Mesendoderm (in vitro differentiated cells): ENCODE results near the gene ZNF526. TPM values are rescaled to one million over a fixed set of nuclear protein-coding genes. Genes with fewer than 3 reads are reported as not detected.

Experiments used
- DNase-seq: peaks from one replicate; pipeline ENCODE4 v3.0.0; 2013
- H2AK5ac ChIP-seq: 2 replicates; pipeline ENCODE4 v1.6.1; 2013; ENCODE audit warnings: low read length, inconsistent platforms
- H2BK120ac ChIP-seq: 2 replicates; pipeline ENCODE4 v1.6.1; 2013; ENCODE audit warnings: low read depth, mild to moderate bottlenecking, low read length, moderate library complexity, mixed read lengths
- H2BK15ac ChIP-seq: replicated peaks from 2 replicates; pipeline ENCODE4 v1.6.1; 2013; ENCODE audit warnings: low read depth, mild to moderate bottlenecking, moderate library complexity
- H2BK5ac ChIP-seq: 2 replicates; pipeline ENCODE4 v1.6.1; 2013; ENCODE audit warnings: low read length, inconsistent platforms
- H3K18ac ChIP-seq: 2 replicates; pipeline ENCODE4 v1.6.1; 2013; ENCODE audit warnings: mild to moderate bottlenecking, low read length, mixed read lengths
- H3K23ac ChIP-seq: one replicate; pipeline ENCODE4 v1.6.1; 2013; ENCODE audit warnings: low read length
- H3K27ac ChIP-seq: 2 replicates; pipeline ENCODE4 v1.5.1; 2013; ENCODE audit warnings: low read depth, mild to moderate bottlenecking, inconsistent platforms, low read length, moderate library complexity
- H3K27me3 ChIP-seq: 2 replicates; pipeline ENCODE4 v1.6.1; 2013; ENCODE audit warnings: low read length, control low read depth, mild to moderate bottlenecking, inconsistent platforms; ENCODE audit not compliant: insufficient read depth, poor library complexity
- H3K36me3 ChIP-seq: 2 replicates; pipeline ENCODE4 v1.6.1; 2013; ENCODE audit warnings: low read length, inconsistent platforms; ENCODE audit not compliant: control insufficient read depth, insufficient read depth
- H3K4ac ChIP-seq: one replicate; pipeline ENCODE4 v1.6.1; 2013; ENCODE audit warnings: low read depth, mild to moderate bottlenecking, low read length, moderate library complexity
- H3K4me1 ChIP-seq: 2 replicates; pipeline ENCODE4 v1.6.1; 2013; ENCODE audit warnings: low read depth, low read length, inconsistent platforms; ENCODE audit not compliant: control insufficient read depth
- H3K4me2 ChIP-seq: 2 replicates; pipeline ENCODE4 v1.6.1; 2013; ENCODE audit warnings: low read length
- H3K4me3 ChIP-seq: 2 replicates; pipeline ENCODE4 v1.5.1; 2013; ENCODE audit warnings: mild to moderate bottlenecking, low read length
- H3K56ac ChIP-seq: one replicate; pipeline ENCODE4 v1.6.1; 2013; ENCODE audit warnings: low read length
- H3K79me1 ChIP-seq: 2 replicates; pipeline ENCODE4 v1.6.1; 2013; ENCODE audit warnings: low read length, inconsistent platforms
- H3K79me2 ChIP-seq: 2 replicates; pipeline ENCODE4 v1.6.1; 2013; ENCODE audit warnings: mild to moderate bottlenecking, low read length; ENCODE audit not compliant: control insufficient read depth, insufficient read depth
- H3K9ac ChIP-seq: 2 replicates; pipeline ENCODE4 v1.6.1; 2013; ENCODE audit warnings: low read length, inconsistent platforms
- H4K5ac ChIP-seq: one replicate; pipeline ENCODE4 v1.6.1; 2013; ENCODE audit warnings: low read length
- H4K8ac ChIP-seq: one replicate; pipeline ENCODE4 v1.6.1; 2013; ENCODE audit warnings: low read depth, mild to moderate bottlenecking, control low read depth, low read length, moderate library complexity
- WGBS: extraction: QIAGEN DNeasy Blood & Tissue Kit; methylation state at CpG from one replicate; pipeline ENCODE4 v1.1.7; 2013; ENCODE audit warnings: low lambda C conversion rate, missing lambda C conversion rate; ENCODE audit not compliant: insufficient coverage; ENCODE audit errors: extremely low coverage; 5-methylcytosine and 5-hydroxymethylcytosine counted together
- polyA plus RNA-seq, 2 experiments: library from polyadenylated mRNA; stranded (reverse); fragments of 200-250 nt; gene quantifications; one replicate each; pipeline ENCODE4 v1.2.3, GENCODE V29; 2013

The ZNF526 gene
- 5.9 TPM for polyA plus RNA-seq (2013, experiment 1 of 2)
- 6.1 TPM for polyA plus RNA-seq (2013, experiment 2 of 2)

- H3K4me1 ChIP-seq = peaks cover 2% of the 10 kb centered on the region
- H2AK5ac ChIP-seq = peak within 1 kb of the TSS; percentile 92
- peak within 1 kb of the TSS; percentile 95 for H3K56ac ChIP-seq
- no peak within 1 kb of the TSS for H2BK120ac ChIP-seq
- peak within 1 kb of the TSS; percentile 97 for H3K9ac ChIP-seq
- DNase-seq = peak; percentile 99
- peak within 1 kb of the TSS; percentile 72 for H3K4ac ChIP-seq
- H3K4me2 ChIP-seq = peak within 1 kb of the TSS; percentile 67
- peak within 1 kb of the TSS; percentile 79 for H3K27ac ChIP-seq
- H3K79me1 ChIP-seq = peaks cover 26% of the 10 kb centered on the region
- H3K27me3 ChIP-seq = no peaks in the 10 kb centered on the region
- no peak within 1 kb of the TSS for H3K23ac ChIP-seq
- peak within 1 kb of the TSS; percentile 90 for H3K4me3 ChIP-seq
- H4K5ac ChIP-seq = peak within 1 kb of the TSS; percentile 33
- peaks cover 9% of the 10 kb centered on the region for H3K36me3 ChIP-seq
- peak within 1 kb of the TSS; percentile 51 for H2BK5ac ChIP-seq
- no peak within 1 kb of the TSS for H4K8ac ChIP-seq
- H3K79me2 ChIP-seq = peaks cover 29% of the 10 kb centered on the region
- H2BK15ac ChIP-seq = no peak within 1 kb of the TSS
- H3K18ac ChIP-seq = no peak within 1 kb of the TSS
- no CpG with 5 or more reads among the region's 53 CpGs for WGBS
Measured at GRCh38 chr19:42219812-42220750, at the start of gene ZNF526. Gene ZNF526, plus strand, starts transcription at chr19:42220312. Its CDS starts 4,092 bp downstream, at chr19:42224404.

GRCh38 chr19:42170715-42171114, 49.4 kb upstream of the ZNF526 start:
- no peak overlapping the region for H3K18ac ChIP-seq
- WGBS = no CpG with 5 or more reads among the region's 16 CpGs

GRCh38 chr19:42172261-42172660, 47.9 kb upstream of the ZNF526 start:
- no peaks in the 10 kb centered on the region for H3K79me2 ChIP-seq
- no peak for DNase-seq
- no peak overlapping the region for H4K8ac ChIP-seq
- H3K36me3 ChIP-seq = no peaks in the 10 kb centered on the region
- H3K79me1 ChIP-seq = no peaks in the 10 kb centered on the region
- no peak overlapping the region for H2BK120ac ChIP-seq
- H3K23ac ChIP-seq = no peak overlapping the region
- no CpG with 5 or more reads among the region's 7 CpGs for WGBS
- H3K4me2 ChIP-seq = no peak overlapping the region
- H3K27me3 ChIP-seq = peaks cover 18% of the 10 kb centered on the region
- no peak overlapping the region for H3K4ac ChIP-seq
- H3K18ac ChIP-seq = no peak overlapping the region
- H4K5ac ChIP-seq = no peak overlapping the region
- H3K9ac ChIP-seq = no peak overlapping the region
- no peak overlapping the region for H2BK5ac ChIP-seq
- H3K4me3 ChIP-seq = no peak overlapping the region
- H3K4me1 ChIP-seq = no peaks in the 10 kb centered on the region
- no peak overlapping the region for H2AK5ac ChIP-seq
- H2BK15ac ChIP-seq = no peak overlapping the region
- H3K27ac ChIP-seq = no peak overlapping the region
- no peak overlapping the region for H3K56ac ChIP-seq

More at GRCh38 chr19:42170715-42171114, 49.4 kb upstream of the ZNF526 start:
- Histone ChIP-seq H3K36me3 (no peaks in the 10 kb centered on the region), H4K5ac (no peak overlapping the region), H3K4me1 (no peaks in the 10 kb centered on the region), H3K56ac (no peak overlapping the region), H3K27ac (no peak overlapping the region), H3K79me2 (no peaks in the 10 kb centered on the region), H3K79me1 (no peaks in the 10 kb centered on the region), H3K9ac (no peak overlapping the region), H2BK5ac (no peak overlapping the region), H3K4me3 (no peak overlapping the region), H2BK120ac (no peak overlapping the region), H3K4ac (no peak overlapping the region), H2AK5ac (no peak overlapping the region), H3K23ac (no peak overlapping the region), H3K27me3 (peaks cover 9% of the 10 kb centered on the region), H2BK15ac (no peak overlapping the region), H3K4me2 (no peak overlapping the region), H4K8ac (no peak overlapping the region)
- no peak for DNase-seq

GRCh38 chr19:42173695-42174094, 46.4 kb upstream of the ZNF526 start:
- H3K9ac ChIP-seq = no peak overlapping the region

GRCh38 chr19:42174188-42174587, 45.9 kb upstream of the ZNF526 start:
- H3K4me2 ChIP-seq = no peak overlapping the region
- H4K8ac ChIP-seq = no peak overlapping the region
- no peak for DNase-seq
- no peak overlapping the region for H3K23ac ChIP-seq
- H3K4ac ChIP-seq = no peak overlapping the region
- no peak overlapping the region for H3K56ac ChIP-seq
- no peak overlapping the region for H3K18ac ChIP-seq
- H3K4me1 ChIP-seq = no peaks in the 10 kb centered on the region
- no peaks in the 10 kb centered on the region for H3K79me1 ChIP-seq
- H4K5ac ChIP-seq = no peak overlapping the region
- H3K27me3 ChIP-seq = peaks cover 35% of the 10 kb centered on the region
- no peak overlapping the region for H2BK15ac ChIP-seq
- no peak overlapping the region for H2AK5ac ChIP-seq
- H3K4me3 ChIP-seq = no peak overlapping the region
- H3K9ac ChIP-seq = no peak overlapping the region
- WGBS = no CpG with 5 or more reads among the region's 11 CpGs
- H2BK5ac ChIP-seq = no peak overlapping the region
- H2BK120ac ChIP-seq = no peak overlapping the region
- H3K36me3 ChIP-seq = no peaks in the 10 kb centered on the region
- H3K27ac ChIP-seq = no peak overlapping the region
- H3K79me2 ChIP-seq = no peaks in the 10 kb centered on the region

More at GRCh38 chr19:42173695-42174094, 46.4 kb upstream of the ZNF526 start:
- no peak overlapping the region for H2BK15ac ChIP-seq
- peaks cover 30% of the 10 kb centered on the region for H3K27me3 ChIP-seq
- no peaks in the 10 kb centered on the region for H3K36me3 ChIP-seq
- H3K4me3 ChIP-seq = no peak overlapping the region
- DNase-seq = no peak
- H3K79me1 ChIP-seq = no peaks in the 10 kb centered on the region
- no peaks in the 10 kb centered on the region for H3K79me2 ChIP-seq
- H3K18ac ChIP-seq = no peak overlapping the region
- no peak overlapping the region for H3K4ac ChIP-seq
- no peak overlapping the region for H2BK5ac ChIP-seq
- H3K4me1 ChIP-seq = no peaks in the 10 kb centered on the region
- H4K8ac ChIP-seq = no peak overlapping the region
- H3K23ac ChIP-seq = no peak overlapping the region
- H3K56ac ChIP-seq = no peak overlapping the region
- no peak overlapping the region for H3K27ac ChIP-seq
- no peak overlapping the region for H4K5ac ChIP-seq
- no CpG with 5 or more reads among the region's 5 CpGs for WGBS
- no peak overlapping the region for H2AK5ac ChIP-seq
- H3K4me2 ChIP-seq = no peak overlapping the region
- no peak overlapping the region for H2BK120ac ChIP-seq
